HepG2 (cell line): Measurements from ENCODE around the gene ENTPD2. TPM values are rescaled to one million over a fixed set of nuclear protein-coding genes. Genes with fewer than 3 reads are reported as not detected.

Experiments used
- ATAC-seq: fragments of 200-7000 bp; cut with Tn5 transposase; 3 replicates; pipeline ENCODE4 v1.9.1; 2020; ENCODE audit warnings: mild to moderate bottlenecking, moderate library complexity
- BruUV-seq: library from RNA; stranded (reverse); fragments of 400-500 nt; replicated peaks from 2 replicates; lab custom pipeline; 2021; lab: Mats Ljungman, UMichigan
- CTCF ChIA-PET: fragments of 300-600 bp; formaldehyde crosslinking; extraction: SDS; loops from one replicate; lab custom pipeline; 2021; ENCODE audit warnings: low total read pairs, inconsistent platforms, low intra/inter-chr PET ratio; lab: Yijun Ruan, JAX
- POLR2A ChIA-PET: fragments of 350-600 bp; sonication (Branson Sonifier 250); formaldehyde crosslinking; loops from one replicate; lab custom pipeline; 2020; ENCODE audit warnings: antibody characterized with exemption, inconsistent platforms; lab: Yijun Ruan, JAX
- DNase-seq: peaks from one replicate; pipeline ENCODE4 v3.0.0-alpha.2; 2015; ENCODE audit warnings: low spot score
- FAIRE-seq: peaks from 3 replicates; lab custom pipeline; 2011; peaks lifted over from hg19 to GRCh38; lab: Jason Lieb, UNC
- H2AFZ ChIP-seq: one replicate; pipeline ENCODE4 v1.6.1; 2011; ENCODE audit warnings: low read length, inconsistent platforms
- H3K27ac ChIP-seq: fragments of 300-600 bp; 3 replicates; pipeline ENCODE4 v1.8.0; 2011; ENCODE audit warnings: mixed run types, mild to moderate bottlenecking, mixed read lengths, low read length, inconsistent platforms; ENCODE audit not compliant: insufficient read depth; ENCODE audit errors: extremely low read length
- H3K27me3 ChIP-seq, 2 experiments: fragments of 200-600 bp in 1 of 2; 2 replicates in 1 of 2; 3 replicates in 1 of 2; pipeline versions ENCODE4 v1.6.0 to v1.8.0; 2011; ENCODE audit warnings: low read length in 2 of 2, mild to moderate bottlenecking in 2 of 2, moderate library complexity in 2 of 2, inconsistent platforms in 1 of 2; ENCODE audit not compliant: insufficient read depth in 2 of 2, control insufficient read depth in 1 of 2
- H3K36me3 ChIP-seq, 2 experiments: fragments of 200-600 bp in 1 of 2; replicated peaks in 1 of 2; 2 replicates in 1 of 2; 3 replicates in 1 of 2; pipeline versions ENCODE4 v1.5.1 to v1.8.0; 2011; ENCODE audit warnings: low read length in 2 of 2, inconsistent platforms in 1 of 2; ENCODE audit not compliant: insufficient read depth in 2 of 2, control insufficient read depth in 1 of 2
- H3K4me1 ChIP-seq: 2 replicates; pipeline ENCODE4 v1.5.1; 2012; ENCODE audit warnings: low read length, inconsistent platforms; ENCODE audit not compliant: insufficient read depth
- H3K4me2 ChIP-seq: 2 replicates; pipeline ENCODE4 v1.6.0; 2011; ENCODE audit warnings: low read depth, low read length, inconsistent platforms
- H3K4me3 ChIP-seq, 3 experiments: fragments of 200-600 bp in 1 of 3; sonication (generic), shearing (Covaris generic) in 1 of 3; replicated peaks in 1 of 3; 2 replicates each; pipeline ENCODE4 v1.5.1; 2011 to 2016; ENCODE audit warnings: low read length in 3 of 3, inconsistent platforms in 2 of 3, low read depth in 2 of 3, mild to moderate bottlenecking in 2 of 3, control low read depth in 1 of 3, mixed read lengths in 1 of 3; ENCODE audit not compliant: insufficient read depth in 1 of 3
- H3K79me2 ChIP-seq: one replicate; pipeline ENCODE4 v1.6.1; 2011; ENCODE audit warnings: low read length, inconsistent platforms; ENCODE audit not compliant: insufficient read depth
- H3K9ac ChIP-seq: 2 replicates; pipeline ENCODE4 v1.6.0; 2011; ENCODE audit warnings: mild to moderate bottlenecking, low read depth, low read length, inconsistent platforms; ENCODE audit not compliant: insufficient read depth
- H3K9me3 ChIP-seq: 2 replicates; pipeline ENCODE4 v1.5.1; 2012; ENCODE audit warnings: mild to moderate bottlenecking, low read length
- H4K20me1 ChIP-seq: 2 replicates; pipeline ENCODE4 v1.6.0; 2011; ENCODE audit warnings: inconsistent platforms, mild to moderate bottlenecking, low read length, moderate library complexity; ENCODE audit not compliant: insufficient read depth
- DR1 ChIP-seq: sonication (generic); formaldehyde crosslinking; IDR thresholded peaks from 2 replicates; pipeline ENCODE4 v1.8.0; 2021; ENCODE audit warnings: mild to moderate bottlenecking, missing genetic modification reagents, inconsistent platforms
- GLMP ChIP-seq: sonication (generic); formaldehyde crosslinking; IDR thresholded peaks from 2 replicates; pipeline ENCODE4 v1.9.0; 2021; ENCODE audit warnings: missing genetic modification reagents, mild to moderate bottlenecking, borderline replicate concordance
- HDAC6 ChIP-seq: fragments of 200-600 bp; sonication (generic); IDR thresholded peaks from 2 replicates; pipeline ENCODE4 v1.7.0; 2017; ENCODE audit warnings: mild to moderate bottlenecking, antibody characterized with exemption, low read length, low read depth
- KDM2A ChIP-seq: sonication (generic); formaldehyde crosslinking; IDR thresholded peaks from 2 replicates; pipeline ENCODE4 v1.4.0; 2020; ENCODE audit warnings: low read depth, missing genetic modification reagents, borderline replicate concordance
- ONECUT2 ChIP-seq: sonication (generic); formaldehyde crosslinking; IDR thresholded peaks from 2 replicates; pipeline ENCODE4 v1.4.0; 2020; ENCODE audit warnings: missing genetic modification reagents
- SAP130 ChIP-seq: IDR thresholded peaks from 2 replicates; pipeline ENCODE4 v1.6.1; 2016; ENCODE audit warnings: low read depth
- TBX2 ChIP-seq: sonication (generic); formaldehyde crosslinking; IDR thresholded peaks from 2 replicates; pipeline ENCODE4 v1.5.0; 2020; ENCODE audit warnings: missing genetic modification reagents, mild to moderate bottlenecking, borderline replicate concordance
- USF2 ChIP-seq, 2 experiments: sonication (generic) in 1 of 2; formaldehyde crosslinking in 1 of 2; IDR thresholded peaks; 2 replicates each; pipeline versions ENCODE4 v1.5.1 to v1.6.1; 2011 to 2020; ENCODE audit warnings: borderline replicate concordance in 1 of 2, low read depth in 1 of 2, low read length in 1 of 2, mild to moderate bottlenecking in 1 of 2, missing genetic modification reagents in 1 of 2, moderate library complexity in 1 of 2
- ZBED4 ChIP-seq: sonication (generic); formaldehyde crosslinking; IDR thresholded peaks from 2 replicates; pipeline ENCODE4 v1.4.0; 2020; ENCODE audit warnings: missing genetic modification reagents, borderline replicate concordance
- ZGPAT ChIP-seq: IDR thresholded peaks from 2 replicates; pipeline ENCODE4 v1.6.1; 2016; ENCODE audit warnings: mild to moderate bottlenecking
- ZNF333 ChIP-seq: sonication (generic); formaldehyde crosslinking; IDR thresholded peaks from 2 replicates; pipeline ENCODE4 v1.4.0; 2020; ENCODE audit warnings: mild to moderate bottlenecking, missing genetic modification reagents, borderline replicate concordance
- ZNF484 ChIP-seq: sonication (generic); formaldehyde crosslinking; IDR thresholded peaks from 2 replicates; pipeline ENCODE4 v1.5.1; 2020; ENCODE audit warnings: mild to moderate bottlenecking, low read depth, missing genetic modification reagents, borderline replicate concordance
- WGBS: methylation state at CpG from one replicate; pipeline ENCODE4 v1.1.6; 2017; ENCODE audit warnings: low lambda C conversion rate; 5-methylcytosine and 5-hydroxymethylcytosine counted together
- in situ Hi-C: cut with HindIII; loops from 2 replicates; pipeline ENCODE4 v1.10.0; 2017; ENCODE audit warnings: low pct_unique_long_range_greater_than_20kb; ENCODE audit not compliant: extremely low pct_ligation_motif_present
- intact Hi-C: fragments of 100-400 bp; cut with micrococcal nuclease; formaldehyde crosslinking; loops from one replicate; pipeline ENCODE4 v1.10.0; 2022; ENCODE audit not compliant: unreplicated experiment
- polyA plus RNA-seq, 8 experiments: library from polyadenylated mRNA; depleted of rRNA in 3 of 8; stranded (reverse) in 7 of 8; unstranded in 1 of 8; fragments of >200 nt; fragmentation: Illumina TruSeq in 4 of 8; extraction: Trizol in 4 of 8; gene quantifications; 2 replicates each; pipeline versions ENCODE4 v1.2.1 to v1.2.3, GENCODE V29; 2011 to 2016; ENCODE audit warnings: low read depth in 4 of 8, missing spikeins in 1 of 8, mixed read lengths in 1 of 8; ENCODE audit not compliant: insufficient read depth in 1 of 8
- total RNA-seq, 5 experiments: library from RNA; depleted of rRNA; stranded (reverse); fragments of >200 nt; fragmentation: Illumina TruSeq; extraction: Trizol; gene quantifications; 2 replicates each; pipeline ENCODE4 v1.2.3, GENCODE V29; 2016; ENCODE audit warnings: low read depth in 1 of 5

Gene ENTPD2
- total and polyA plus RNA-seq, 2 of the 13 experiments (the other 11 are each of a cell fraction or from before 2014, with no cell fraction given) = 0.95 to 3.2 TPM

- Histone ChIP-seq H3K9me3 (no peaks in the 10 kb centered on the region), H3K4me3 (no peak overlapping the region), H3K27ac (no peak overlapping the region), H3K9ac (no peak overlapping the region), H4K20me1 (no peaks in the 10 kb centered on the region; the same call in 1 of the 2 replicates), H3K36me3 (no peaks in the 10 kb centered on the region), H2AFZ (no peak overlapping the region), H3K4me1 (peaks cover 29% of the 10 kb centered on the region), H3K27me3 (peaks cover 0 to 2% of the 10 kb centered on the region in 2 experiments; a peak in 2 of 5 replicates), H3K79me2 (peaks cover 9% of the 10 kb centered on the region), H3K4me2 (no peak overlapping the region)
- FAIRE-seq (no peak), ATAC-seq (no peak), DNase-seq (no peak)
- 100% methylated on average over 1 of the region's 17 CpGs for WGBS
- in situ Hi-C loops (no loop called here), intact Hi-C loops (no loop called here)
- ChIA-PET POLR2A (no interaction called here), CTCF (no interaction called here)
- no TSS peak for BruUV-seq
- TF ChIP-seq SAP130 (CRISPR knock-in tag) = no peak
- no peak for TF ChIP-seq GLMP
- TF ChIP-seq KDM2A (CRISPR knock-in tag) = no peak
- TF ChIP-seq HDAC6 = no peak
- TF ChIP-seq DR1 (CRISPR knock-in tag) = no peak
- TF ChIP-seq ZBED4 (CRISPR knock-in tag) = no peak
- no peak for TF ChIP-seq ZNF484
- TF ChIP-seq ZNF333 = no peak
- TF ChIP-seq ZGPAT = no peak
- TF ChIP-seq USF2 (IDR thresholded peaks at IDR 0.05; ENCODE audit: low read depth, low read length) = no peak
- TF ChIP-seq USF2 (CRISPR knock-in tag; IDR thresholded peaks at IDR 0.05; ENCODE audit: borderline replicate concordance) = no peak
- no peak for TF ChIP-seq TBX2 (CRISPR knock-in tag)
- TF ChIP-seq ONECUT2 = no peak
These were observed 2.6 kb downstream of the ENTPD2 start for GRCh38 chr9:137051145-137051724.
